ENCODE measurements around the gene WNT3.

WNT3 gene

GRCh38 chr17:46859996-46860395 lies 41.5 kb upstream of the WNT3 start:
- no peak for TF ChIP-seq CTCF (IDR thresholded peaks at IDR 0.05; ENCODE audit: insufficient read depth, low read depth, low read length, missing control alignments)
- no peak overlapping the region for H3K4me3 ChIP-seq (ENCODE audit: low read depth, low read length)
- DNase-seq (ENCODE audit: low read depth): no peak

GRCh38 chr17:46857600-46857999 lies 39.1 kb upstream of the WNT3 start:
- TF ChIP-seq CTCF (IDR thresholded peaks at IDR 0.05; ENCODE audit: insufficient read depth, low read depth, low read length, missing control alignments): no peak
- H3K4me3 ChIP-seq (ENCODE audit: low read depth, low read length): no peak overlapping the region
- no peak for DNase-seq (ENCODE audit: low read depth)

GRCh38 chr17:46854948-46855347 lies 36.5 kb upstream of the WNT3 start:
- no peak for TF ChIP-seq CTCF (IDR thresholded peaks at IDR 0.05; ENCODE audit: insufficient read depth, low read depth, low read length, missing control alignments)
- no peak overlapping the region for H3K4me3 ChIP-seq (ENCODE audit: low read depth, low read length)
- DNase-seq (ENCODE audit: low read depth): no peak

GRCh38 chr17:46854515-46854914 lies 36.0 kb upstream of the WNT3 start:
- DNase-seq (ENCODE audit: low read depth): no peak
- no peak overlapping the region for H3K4me3 ChIP-seq (ENCODE audit: low read depth, low read length)
- no peak for TF ChIP-seq CTCF (IDR thresholded peaks at IDR 0.05; ENCODE audit: insufficient read depth, low read depth, low read length, missing control alignments)

GRCh38 chr17:46853896-46854444 lies 35.5 kb upstream of the WNT3 start:
- DNase-seq (ENCODE audit: low read depth): no peak
- TF ChIP-seq CTCF (IDR thresholded peaks at IDR 0.05; ENCODE audit: insufficient read depth, low read depth, low read length, missing control alignments): no peak
- H3K4me3 ChIP-seq (ENCODE audit: low read depth, low read length): no peak overlapping the region

- DNase-seq (ENCODE audit: low read depth): no peak
- H3K4me3 ChIP-seq (ENCODE audit: low read depth, low read length): no peak within 1 kb of the TSS
- no peak for TF ChIP-seq CTCF (IDR thresholded peaks at IDR 0.05; ENCODE audit: insufficient read depth, low read depth, low read length, missing control alignments)
These were observed 32.7 kb upstream of the WNT3 start, which contains the start of gene WNT9B for GRCh38 chr17:46851029-46851741. Gene WNT9B, plus strand, starts transcription at chr17:46851583. Its CDS starts 56 bp downstream, at chr17:46851639.

- no peak for DNase-seq (ENCODE audit: low read depth)
- TF ChIP-seq CTCF (IDR thresholded peaks at IDR 0.05; ENCODE audit: insufficient read depth, low read depth, low read length, missing control alignments): no peak
- no peak overlapping the region for H3K4me3 ChIP-seq (ENCODE audit: low read depth, low read length)
These were observed 32.2 kb upstream of the WNT3 start for GRCh38 chr17:46850688-46851028.
